Activated CD8-positive, alpha-beta memory T cell treated with anti-CD3 and anti-CD28 coated beads for 24 hours (primary cell): ENCODE results near the gene KRTAP19-7.

Source experiments
- DNase-seq: peaks from one replicate; pipeline ENCODE4 v3.0.0-alpha.2; 2020

The KRTAP19-7 gene, protein sequence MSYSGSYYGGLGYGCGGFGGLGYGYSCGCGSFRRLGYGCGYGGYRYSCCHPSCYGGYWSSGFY

DNA sequence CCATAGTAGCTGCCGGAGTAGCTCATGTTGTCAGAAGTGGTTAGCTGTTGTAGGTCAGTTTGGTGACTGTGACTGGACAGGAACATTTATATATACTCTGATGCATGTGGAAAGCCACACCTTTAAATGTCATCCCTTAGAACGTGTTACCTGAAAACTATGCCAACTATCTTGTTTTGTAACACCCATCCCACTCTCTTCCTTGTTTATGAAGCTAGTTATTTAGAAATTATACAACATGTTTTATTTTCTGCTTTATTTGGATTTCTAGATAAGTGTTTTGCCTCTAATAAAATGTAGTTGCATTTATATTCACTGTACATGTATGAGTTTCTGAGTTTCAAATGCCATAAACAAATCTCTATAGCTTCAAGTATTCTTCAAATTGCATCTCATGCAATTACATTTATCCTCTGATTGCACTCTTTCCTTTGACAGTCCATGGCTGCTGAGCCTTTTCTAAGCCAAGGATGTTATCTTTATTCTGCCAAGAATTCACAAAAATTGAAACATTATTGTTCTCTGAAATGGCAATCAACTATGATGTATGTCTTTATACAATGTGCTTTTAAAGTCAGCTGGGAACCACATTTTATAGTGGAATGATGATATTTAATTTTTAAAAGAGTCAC is at the start of gene KRTAP19-7:
KRTAP19-7 (minus strand) TSS at position 51 of the 632 bp plus-strand sequence; CDS start at position 26, 25 bp downstream.
- no peak for DNase-seq

DNA sequence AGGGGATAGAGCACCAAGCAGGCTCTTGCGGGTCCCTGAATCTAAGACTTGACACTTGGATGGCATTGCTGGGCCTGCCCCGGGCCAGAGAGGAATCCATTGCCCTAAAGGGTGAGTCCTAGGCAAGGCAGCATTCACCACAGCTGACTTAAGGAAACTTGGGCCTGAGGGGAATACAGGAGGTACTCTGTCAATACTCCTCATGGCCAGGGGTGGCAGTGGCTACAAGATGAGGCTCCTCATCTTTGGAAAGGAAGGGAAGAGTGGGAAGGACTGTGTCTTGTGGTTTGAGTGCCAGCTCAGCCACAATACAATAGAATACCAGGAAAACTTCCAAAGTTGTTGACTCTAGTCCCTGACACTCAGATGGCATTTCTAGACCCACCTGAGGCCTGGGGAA is 44.9 kb upstream of the KRTAP19-7 start:
- no peak for DNase-seq

DNA sequence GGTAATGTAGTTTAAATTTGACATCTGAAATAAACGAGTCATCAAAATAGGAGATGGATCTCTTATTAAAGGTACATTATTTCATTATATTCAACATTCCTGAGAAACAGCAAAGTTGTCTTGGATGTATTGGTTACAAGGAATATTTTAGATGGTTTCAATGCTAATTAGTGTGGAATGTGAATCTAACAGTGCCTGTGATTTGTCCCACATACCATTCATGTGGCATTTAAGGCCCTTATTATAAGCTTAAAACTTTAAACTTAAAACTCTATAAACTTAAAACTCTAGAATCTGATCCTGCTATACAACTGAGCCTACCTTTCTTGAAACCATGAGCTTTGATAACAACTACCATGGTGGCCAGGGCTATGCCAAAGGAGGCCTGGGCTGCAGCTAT is 39.7 kb upstream of the KRTAP19-7 start, which contains the start of gene KRTAP22-1:
KRTAP22-1 (plus strand) TSS at position 301 of the 400 bp plus-strand sequence.
- no peak for DNase-seq

DNA sequence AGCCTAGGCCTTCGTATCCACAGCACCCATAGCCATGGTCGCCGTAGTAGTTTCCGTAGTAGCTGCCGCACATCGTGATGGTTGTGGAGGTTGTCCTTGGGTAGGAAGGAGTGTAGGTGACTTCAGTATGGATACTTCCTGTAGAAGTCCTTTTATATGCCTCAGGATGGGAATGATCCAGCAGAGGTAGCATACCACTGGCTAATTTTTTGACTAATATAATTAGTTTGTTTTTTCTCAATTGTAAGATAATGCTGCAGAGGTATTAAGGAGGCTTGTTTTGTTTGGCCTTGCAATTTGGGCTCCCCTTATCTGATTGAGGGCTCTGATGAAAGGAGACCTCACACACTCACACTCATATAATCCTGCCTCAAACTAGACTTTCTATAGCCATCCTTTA is 37.7 kb upstream of the KRTAP19-7 start, which contains the start of gene KRTAP6-2:
KRTAP6-2 (minus strand) TSS at position 101 of the 400 bp plus-strand sequence; CDS start at position 73, 28 bp downstream.
- DNase-seq: no peak

DNA sequence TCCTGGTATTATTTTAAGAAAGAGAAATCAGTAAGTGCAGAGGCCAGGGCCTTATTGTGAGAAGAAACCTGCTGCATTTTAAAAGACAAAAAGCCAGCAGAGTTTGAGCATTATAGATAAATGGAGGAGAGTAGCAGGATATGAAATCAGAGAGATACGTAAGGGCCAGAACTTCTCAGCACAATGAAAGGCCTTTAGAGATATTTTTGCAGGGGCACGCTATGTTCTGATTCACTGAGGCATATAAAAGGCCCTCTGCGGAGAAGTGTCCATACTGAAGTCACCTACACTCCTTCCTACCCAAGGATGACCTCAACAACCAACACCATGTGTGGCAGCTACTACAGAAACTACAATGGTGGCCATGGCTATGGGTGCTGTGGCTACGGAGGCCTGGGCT is 31.0 kb upstream of the KRTAP19-7 start, which contains the start of gene KRTAP6-3:
KRTAP6-3 (plus strand) TSS at position 301 of the 400 bp plus-strand sequence; CDS start at position 307, 6 bp downstream.
- no peak for DNase-seq

DNA sequence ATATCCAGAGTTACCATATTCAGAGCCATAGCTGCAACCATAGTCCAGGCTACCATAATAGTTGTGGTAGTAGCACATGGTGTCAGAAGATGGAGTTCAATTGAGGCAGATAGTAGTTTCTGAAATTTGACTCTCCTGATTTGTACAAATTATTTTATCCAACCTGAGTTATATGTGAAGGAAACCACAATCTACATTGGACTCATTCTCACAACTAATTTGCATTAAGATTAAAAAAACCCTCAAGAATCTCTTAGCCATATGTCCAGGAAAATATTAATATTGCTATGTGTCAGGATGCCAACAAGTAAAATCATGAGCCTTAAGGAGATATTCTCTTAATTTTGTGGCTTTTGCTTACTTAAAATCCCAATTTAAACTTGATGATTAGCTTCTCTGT is 29.2 kb upstream of the KRTAP19-7 start, which contains the start of gene KRTAP22-2:
KRTAP22-2 (minus strand) TSS at position 101 of the 400 bp plus-strand sequence.
- DNase-seq: no peak

DNA sequence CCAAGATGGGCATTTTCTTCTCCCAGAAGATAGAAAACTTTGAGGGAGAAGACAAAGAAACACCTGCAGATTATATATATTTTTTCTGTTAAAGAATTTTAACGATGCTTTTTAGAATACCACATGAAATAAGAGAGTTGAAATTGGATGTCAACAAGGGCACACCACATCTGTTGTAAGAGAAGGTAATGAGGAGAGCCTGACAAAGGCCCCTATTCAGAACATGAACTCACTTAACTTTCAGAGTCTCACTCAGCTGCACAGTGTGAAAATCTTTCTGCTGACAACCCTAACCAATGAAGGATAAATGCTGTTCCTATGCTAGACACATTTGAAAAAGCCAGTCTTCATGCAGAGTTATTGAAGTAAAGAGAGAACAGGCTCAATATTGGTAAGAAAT is 21.8 kb upstream of the KRTAP19-7 start:
- DNase-seq: no peak

DNA sequence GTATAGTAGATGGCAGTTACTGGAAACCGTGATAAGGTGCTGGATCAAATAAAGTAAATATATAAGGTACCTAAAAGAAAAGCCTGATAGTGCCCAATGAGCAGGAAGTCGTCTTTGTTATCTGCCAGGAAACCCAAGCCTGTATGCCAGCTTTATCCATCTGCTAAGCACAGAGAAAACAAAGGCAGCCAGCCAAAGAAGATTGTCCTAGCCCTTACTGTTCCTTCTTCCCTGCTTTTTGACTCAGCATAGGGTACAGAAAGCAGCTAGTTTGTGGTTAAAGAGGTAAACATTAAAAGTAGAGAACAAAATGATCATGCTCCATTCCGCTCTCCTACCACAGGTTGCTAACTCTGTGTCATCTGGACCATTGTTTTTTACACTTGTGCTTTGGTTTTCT is 19.0 kb upstream of the KRTAP19-7 start:
- DNase-seq: no peak

DNA sequence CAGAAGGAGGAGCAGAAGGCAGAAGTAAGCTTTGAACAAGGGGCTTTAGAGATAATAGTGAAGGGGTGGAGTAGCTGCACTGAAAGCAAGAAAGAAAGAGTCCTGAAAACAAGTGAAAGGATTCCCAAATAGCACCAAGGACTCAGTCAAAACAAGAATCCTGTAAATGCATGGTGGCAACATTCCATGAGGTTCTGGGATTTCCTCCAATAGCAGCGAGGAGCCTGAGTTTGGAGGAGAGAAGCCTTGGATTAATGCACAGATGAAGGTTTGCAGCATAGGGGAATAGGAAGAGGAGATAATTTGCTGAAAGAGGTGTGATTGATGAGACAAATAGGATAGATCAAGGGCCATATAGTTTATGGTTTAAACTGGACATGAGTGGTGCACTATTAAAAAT is 18.2 kb upstream of the KRTAP19-7 start:
- no peak for DNase-seq

DNA sequence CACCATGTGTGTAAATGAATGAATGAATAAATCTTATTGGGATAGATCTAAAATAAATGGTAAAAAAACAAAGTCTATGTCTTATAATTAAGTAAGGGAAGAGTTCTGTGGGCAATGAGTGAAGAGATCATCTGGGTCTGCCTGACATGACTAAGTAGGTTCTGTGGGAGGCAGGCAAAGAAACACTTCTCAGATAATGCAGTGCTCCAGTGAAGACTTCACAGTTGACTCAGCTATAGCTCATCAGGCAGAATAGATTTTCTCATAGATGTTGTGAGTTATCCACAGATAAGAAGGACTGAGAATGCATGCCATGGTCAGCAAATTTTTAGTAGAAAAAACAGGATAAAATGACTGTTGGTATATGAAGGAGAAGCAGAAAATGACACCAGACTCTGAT is 16.7 kb upstream of the KRTAP19-7 start:
- no peak for DNase-seq

DNA sequence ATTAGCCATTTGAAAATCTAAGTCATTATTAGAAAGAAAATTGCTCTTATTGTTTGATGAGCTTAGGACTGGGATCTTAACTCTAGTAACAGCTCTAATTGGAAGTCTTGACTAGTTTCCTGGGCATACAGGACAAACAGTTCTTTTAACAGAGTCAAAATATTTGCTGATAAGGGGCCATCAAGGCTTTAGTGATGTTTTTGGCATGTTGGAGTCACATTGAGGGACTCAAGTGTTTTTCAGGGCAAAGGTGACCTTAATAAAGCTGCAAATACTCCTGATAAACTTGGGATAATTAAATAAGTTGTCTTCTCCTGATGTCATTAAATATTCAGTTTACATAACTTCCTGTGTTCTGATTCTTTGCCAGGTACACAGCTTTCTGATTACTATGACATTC is 6.5 kb upstream of the KRTAP19-7 start:
- DNase-seq: no peak

DNA sequence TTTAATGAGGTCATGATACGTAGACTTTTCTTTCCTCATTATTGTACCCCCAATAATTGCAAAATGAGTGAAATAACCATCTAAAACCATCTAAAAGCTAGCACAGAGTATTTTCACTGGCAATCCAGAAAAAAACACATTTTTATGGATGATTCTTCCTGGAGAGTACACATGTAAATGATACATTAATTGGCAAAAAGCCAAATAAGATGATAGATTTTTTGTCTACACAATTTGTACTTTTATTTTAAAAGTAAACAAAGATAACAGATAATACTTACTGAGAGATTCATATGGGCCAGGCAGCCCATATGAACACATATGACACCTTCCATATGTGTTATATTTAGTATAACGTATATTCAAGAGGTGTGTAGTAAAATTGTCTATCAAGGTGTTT is 2.5 kb upstream of the KRTAP19-7 start:
- no peak for DNase-seq

DNA sequence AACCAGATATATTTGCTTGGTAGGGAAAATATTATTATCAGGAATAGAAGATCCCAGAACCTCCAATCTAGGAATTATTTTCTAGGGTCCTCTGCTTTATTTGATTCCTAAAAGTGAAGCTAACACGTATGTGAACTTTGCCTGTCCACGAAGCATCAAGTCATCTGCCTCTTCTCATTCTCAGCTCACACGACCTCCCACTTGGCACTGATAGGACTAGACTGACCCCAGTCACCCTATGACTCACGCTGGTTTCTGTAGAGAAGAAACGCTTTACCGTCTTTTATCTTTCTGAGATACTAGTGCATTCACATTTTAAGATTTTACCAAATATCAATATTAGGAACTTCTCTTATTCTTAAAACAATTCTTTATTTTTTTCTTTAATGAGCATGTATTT is 2.0 kb upstream of the KRTAP19-7 start:
- DNase-seq: no peak

DNA sequence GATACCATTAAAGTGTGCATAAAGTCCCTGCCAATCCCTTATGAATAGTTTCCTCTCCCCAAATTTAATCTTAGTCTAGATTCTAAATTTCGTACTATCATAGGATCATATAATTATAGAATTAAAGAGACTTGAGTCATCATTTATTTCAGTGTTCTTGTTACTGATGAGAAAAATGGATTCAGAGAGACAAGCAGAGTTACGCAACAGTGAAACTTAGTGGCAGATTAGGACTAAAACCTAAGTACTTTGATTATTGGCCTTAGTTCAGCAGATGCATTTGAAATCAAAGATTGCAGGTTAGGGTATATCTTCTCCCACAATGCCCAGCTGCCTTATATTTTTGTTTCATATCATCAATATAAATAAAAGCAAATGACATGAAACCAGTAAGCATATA is 843 bp upstream of the KRTAP19-7 start:
- DNase-seq: no peak

DNA sequence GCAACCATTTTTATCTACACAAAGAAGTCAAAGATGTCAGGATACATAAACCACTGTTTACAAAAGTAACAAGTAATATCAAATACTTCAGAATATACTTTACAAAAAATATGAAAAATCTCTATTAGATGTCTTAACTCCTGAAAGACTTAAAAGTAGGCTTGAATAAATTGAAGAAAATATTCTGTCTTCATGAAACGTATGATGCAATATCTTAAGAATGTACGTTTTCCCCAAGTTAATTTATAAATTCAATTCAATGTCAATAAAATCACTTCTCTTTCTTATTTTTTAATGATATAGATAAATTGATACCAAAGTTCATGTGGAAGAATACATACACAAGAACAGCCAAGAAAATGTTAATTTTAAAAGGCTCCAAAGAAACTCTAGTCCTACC is 6.0 kb downstream of the KRTAP19-7 start:
- no peak for DNase-seq

DNA sequence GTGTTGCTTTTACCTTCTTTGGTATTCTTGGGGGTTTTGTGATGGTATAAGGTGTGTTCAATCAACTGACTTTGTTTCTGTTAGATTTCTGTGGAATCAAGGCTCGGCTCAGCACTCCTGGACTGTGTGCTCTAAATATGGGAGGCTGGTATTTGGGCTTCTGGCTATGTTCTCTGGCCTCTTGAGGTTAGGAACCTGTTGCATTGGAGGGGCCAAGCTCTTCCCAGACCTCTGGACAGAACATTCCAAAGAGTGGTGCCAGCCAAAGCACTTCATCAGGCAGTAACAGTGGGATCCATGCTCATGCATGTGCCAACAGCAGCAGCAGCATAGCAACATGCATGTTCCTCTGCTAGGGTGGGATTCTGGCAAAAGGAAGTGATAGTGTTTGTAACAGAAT is 8.3 kb downstream of the KRTAP19-7 start:
- no peak for DNase-seq

DNA sequence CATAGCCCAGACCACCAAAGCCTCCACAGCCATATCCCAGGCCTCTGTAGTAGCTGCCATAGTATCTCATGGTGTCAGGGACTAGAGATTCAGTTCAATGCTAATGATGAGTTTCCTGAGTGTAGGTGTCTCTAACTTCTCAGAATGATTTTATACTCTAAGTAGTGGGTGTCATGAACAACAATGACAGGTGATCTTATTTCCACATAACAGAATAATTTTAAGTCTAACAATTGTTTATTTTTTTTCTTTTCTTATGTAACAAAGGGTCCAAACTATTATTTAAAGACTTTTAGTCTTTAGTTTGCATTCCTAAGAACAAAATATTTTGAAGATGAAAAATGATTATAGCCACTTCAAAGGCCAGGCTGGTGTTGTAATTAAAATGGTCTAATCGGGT is 19.4 kb downstream of the KRTAP19-7 start, which contains the start of gene KRTAP19-6:
KRTAP19-6 (minus strand) TSS at position 101 of the 400 bp plus-strand sequence; CDS start at position 70, 31 bp downstream.
- DNase-seq: no peak

DNA sequence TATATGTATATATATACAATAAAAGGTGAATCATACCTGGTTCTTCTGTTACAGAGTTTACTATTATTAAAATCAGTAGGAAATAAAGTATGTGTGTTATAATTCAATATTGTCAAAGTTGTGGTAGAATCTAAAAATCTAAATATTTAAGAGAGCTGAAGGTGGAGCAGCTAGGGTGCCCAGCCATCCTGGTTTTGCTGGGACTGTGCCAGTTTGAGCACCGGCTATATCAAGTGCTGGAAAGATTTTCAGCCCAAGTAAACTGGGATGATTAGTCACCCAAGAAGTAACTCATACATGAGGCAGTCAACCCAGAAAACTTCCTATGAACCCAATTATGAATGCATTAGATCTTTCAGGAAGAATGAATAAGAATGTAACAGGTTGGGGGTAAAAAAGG is 42.2 kb downstream of the KRTAP19-7 start:
- DNase-seq: no peak

DNA sequence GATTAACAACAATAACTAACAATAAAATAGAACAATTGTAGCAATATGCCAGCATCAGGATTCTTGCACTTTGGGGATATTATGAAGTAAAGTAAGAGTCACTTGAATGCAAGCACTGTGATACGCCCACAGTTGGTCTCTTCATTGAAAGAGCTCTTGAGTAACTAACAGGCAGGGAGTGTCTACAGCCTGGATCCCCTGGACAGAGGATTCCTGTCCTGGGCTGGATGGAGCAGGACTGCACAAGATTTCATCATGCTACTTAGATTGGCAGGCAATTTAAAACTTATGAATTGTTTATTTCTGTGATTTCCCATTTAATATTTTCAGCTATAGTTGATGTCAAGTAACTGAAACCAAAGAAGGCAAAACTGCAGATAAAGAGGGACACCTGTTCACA is 45.4 kb downstream of the KRTAP19-7 start:
- DNase-seq: no peak
